ENCODE measurements around the gene YBX2. TPM values are rescaled to one million over a fixed set of nuclear protein-coding genes. Genes with fewer than 3 reads are reported as not detected.

YBX2 gene
- total and polyA plus RNA-seq, 4 donors, result 0.50 to 6.9 (median 2.6) TPM

- 100% methylated on average over 3 of the region's 19 CpGs for WGBS (ENCODE audit: insufficient coverage)
- peaks cover 76% of the 10 kb centered on the region for H3K36me3 ChIP-seq (ENCODE audit: control insufficient read depth, insufficient read depth, low read length)
- no peak for DNase-seq (ENCODE audit: low read depth in 4 of 6, low spot score in 6 of 6)
- H3K9me3 ChIP-seq (ENCODE audit: control insufficient read depth, insufficient read depth, low read length), result no peaks in the 10 kb centered on the region
- H3K27me3 ChIP-seq (ENCODE audit: control insufficient read depth, insufficient read depth, low read length), result no peaks in the 10 kb centered on the region
- no peak overlapping the region for H3K4me3 ChIP-seq (ENCODE audit: low read depth, low read length)
- H3K4me1 ChIP-seq (ENCODE audit: control insufficient read depth, insufficient read depth, low read length), result peaks cover 19% of the 10 kb centered on the region
- no peak overlapping the region for H3K27ac ChIP-seq (ENCODE audit: low read depth, low read length)
Observed at GRCh38 chr17:7325031-7325528, 30.6 kb upstream of the YBX2 start.

- DNase-seq (ENCODE audit: low read depth in 4 of 6, low spot score in 6 of 6), result no peak
- Histone ChIP-seq H3K9me3 (ENCODE audit: control insufficient read depth, insufficient read depth, low read length) (no peaks in the 10 kb centered on the region), H3K4me3 (ENCODE audit: low read depth, low read length) (no peak overlapping the region), H3K27me3 (ENCODE audit: control insufficient read depth, insufficient read depth, low read length) (no peaks in the 10 kb centered on the region), H3K36me3 (ENCODE audit: control insufficient read depth, insufficient read depth, low read length) (peaks cover 82% of the 10 kb centered on the region), H3K4me1 (ENCODE audit: control insufficient read depth, insufficient read depth, low read length) (peaks cover 14% of the 10 kb centered on the region), H3K27ac (ENCODE audit: low read depth, low read length) (no peak overlapping the region)
- 86% methylated on average over 3 of the region's 3 CpGs for WGBS (ENCODE audit: insufficient coverage)
Observed at GRCh38 chr17:7324438-7324779, 30.0 kb upstream of the YBX2 start.

GRCh38 chr17:7323731-7324437, 29.4 kb upstream of the YBX2 start:
- H3K4me1 ChIP-seq (ENCODE audit: control insufficient read depth, insufficient read depth, low read length), result peaks cover 14% of the 10 kb centered on the region
- H3K36me3 ChIP-seq (ENCODE audit: control insufficient read depth, insufficient read depth, low read length), result peaks cover 84% of the 10 kb centered on the region
- no peak overlapping the region for H3K4me3 ChIP-seq (ENCODE audit: low read depth, low read length)
- 81% methylated on average over 29 of the region's 39 CpGs for WGBS (ENCODE audit: insufficient coverage)
- no peaks in the 10 kb centered on the region for H3K27me3 ChIP-seq (ENCODE audit: control insufficient read depth, insufficient read depth, low read length)
- H3K27ac ChIP-seq (ENCODE audit: low read depth, low read length), result no peak overlapping the region
- no peaks in the 10 kb centered on the region for H3K9me3 ChIP-seq (ENCODE audit: control insufficient read depth, insufficient read depth, low read length)
- peak in 2 of 6 donors; percentile 38 to 50 for DNase-seq (ENCODE audit: low read depth in 4 of 6, low spot score in 6 of 6)

GRCh38 chr17:7322520-7323194, 28.2 kb upstream of the YBX2 start:
- Histone ChIP-seq H3K4me1 (ENCODE audit: control insufficient read depth, insufficient read depth, low read length) (peaks cover 4% of the 10 kb centered on the region), H3K4me3 (ENCODE audit: low read depth, low read length) (no peak overlapping the region), H3K27me3 (ENCODE audit: control insufficient read depth, insufficient read depth, low read length) (no peaks in the 10 kb centered on the region), H3K36me3 (ENCODE audit: control insufficient read depth, insufficient read depth, low read length) (peaks cover 95% of the 10 kb centered on the region), H3K27ac (ENCODE audit: low read depth, low read length) (no peak overlapping the region), H3K9me3 (ENCODE audit: control insufficient read depth, insufficient read depth, low read length) (no peaks in the 10 kb centered on the region)
- DNase-seq (ENCODE audit: low read depth in 4 of 6, low spot score in 6 of 6), result no peak
- 96% methylated on average over 22 of the region's 22 CpGs for WGBS (ENCODE audit: insufficient coverage)

GRCh38 chr17:7321466-7321865, 27.0 kb upstream of the YBX2 start:
- H3K4me3 ChIP-seq (ENCODE audit: low read depth, low read length), result no peak overlapping the region
- DNase-seq (ENCODE audit: low read depth in 4 of 6, low spot score in 6 of 6), result no peak
- no peak overlapping the region for H3K27ac ChIP-seq (ENCODE audit: low read depth, low read length)
- peaks cover 93% of the 10 kb centered on the region for H3K36me3 ChIP-seq (ENCODE audit: control insufficient read depth, insufficient read depth, low read length)
- no peaks in the 10 kb centered on the region for H3K27me3 ChIP-seq (ENCODE audit: control insufficient read depth, insufficient read depth, low read length)
- H3K4me1 ChIP-seq (ENCODE audit: control insufficient read depth, insufficient read depth, low read length), result no peaks in the 10 kb centered on the region
- no peaks in the 10 kb centered on the region for H3K9me3 ChIP-seq (ENCODE audit: control insufficient read depth, insufficient read depth, low read length)
- WGBS (ENCODE audit: insufficient coverage), result 93% methylated on average over 15 of the region's 15 CpGs

- Histone ChIP-seq H3K4me3 (ENCODE audit: low read depth, low read length) (no peak overlapping the region), H3K27me3 (ENCODE audit: control insufficient read depth, insufficient read depth, low read length) (no peaks in the 10 kb centered on the region), H3K36me3 (ENCODE audit: control insufficient read depth, insufficient read depth, low read length) (peaks cover 86% of the 10 kb centered on the region), H3K4me1 (ENCODE audit: control insufficient read depth, insufficient read depth, low read length) (peaks cover 25% of the 10 kb centered on the region), H3K9me3 (ENCODE audit: control insufficient read depth, insufficient read depth, low read length) (no peaks in the 10 kb centered on the region), H3K27ac (ENCODE audit: low read depth, low read length) (no peak overlapping the region)
- WGBS (ENCODE audit: insufficient coverage), result 93% methylated on average over 13 of the region's 13 CpGs
- no peak for DNase-seq (ENCODE audit: low read depth in 4 of 6, low spot score in 6 of 6)
Observed at GRCh38 chr17:7318121-7318860, 23.9 kb upstream of the YBX2 start.

GRCh38 chr17:7317161-7317803, 22.8 kb upstream of the YBX2 start:
- Histone ChIP-seq H3K4me1 (ENCODE audit: control insufficient read depth, insufficient read depth, low read length) (peaks cover 33% of the 10 kb centered on the region), H3K4me3 (ENCODE audit: low read depth, low read length) (no peak overlapping the region), H3K36me3 (ENCODE audit: control insufficient read depth, insufficient read depth, low read length) (peaks cover 86% of the 10 kb centered on the region), H3K27me3 (ENCODE audit: control insufficient read depth, insufficient read depth, low read length) (no peaks in the 10 kb centered on the region), H3K9me3 (ENCODE audit: control insufficient read depth, insufficient read depth, low read length) (no peaks in the 10 kb centered on the region), H3K27ac (ENCODE audit: low read depth, low read length) (no peak overlapping the region)
- WGBS (ENCODE audit: insufficient coverage), result 90% methylated on average over 10 of the region's 16 CpGs
- DNase-seq (ENCODE audit: low read depth in 4 of 6, low spot score in 6 of 6), result no peak

- H3K4me3 ChIP-seq (ENCODE audit: low read depth, low read length), result peak overlapping the region; percentile 88
- no peaks in the 10 kb centered on the region for H3K9me3 ChIP-seq (ENCODE audit: control insufficient read depth, insufficient read depth, low read length)
- H3K27me3 ChIP-seq (ENCODE audit: control insufficient read depth, insufficient read depth, low read length), result no peaks in the 10 kb centered on the region
- H3K27ac ChIP-seq (ENCODE audit: low read depth, low read length), result peak overlapping the region; percentile 92
- peaks cover 34% of the 10 kb centered on the region for H3K4me1 ChIP-seq (ENCODE audit: control insufficient read depth, insufficient read depth, low read length)
- H3K36me3 ChIP-seq (ENCODE audit: control insufficient read depth, insufficient read depth, low read length), result peaks cover 85% of the 10 kb centered on the region
- no peak for DNase-seq (ENCODE audit: low read depth in 4 of 6, low spot score in 6 of 6)
- 45% methylated on average over 27 of the region's 30 CpGs for WGBS (ENCODE audit: insufficient coverage)
Observed at GRCh38 chr17:7315570-7316235, 21.3 kb upstream of the YBX2 start.

Data from spinal cord (tissue), 10 donors.